NCI-H2171 treated with DMSO at 0.1 percent for 48 hours (cell line): ENCODE results near the gene KRI1.
A peak's percentile ranks its signal among the peaks of the same experiment; 100 is the strongest.
"Not testable (repeated sequence)": the region's sequence is repeated elsewhere in the genome, so short reads cannot be mapped to it uniquely, and the experiment has no call there.

Experiments used
- DNase-seq: peaks from one replicate; lab custom pipeline; 2025; lab: John Stamatoyannopoulos, UW

The KRI1 gene

DNA sequence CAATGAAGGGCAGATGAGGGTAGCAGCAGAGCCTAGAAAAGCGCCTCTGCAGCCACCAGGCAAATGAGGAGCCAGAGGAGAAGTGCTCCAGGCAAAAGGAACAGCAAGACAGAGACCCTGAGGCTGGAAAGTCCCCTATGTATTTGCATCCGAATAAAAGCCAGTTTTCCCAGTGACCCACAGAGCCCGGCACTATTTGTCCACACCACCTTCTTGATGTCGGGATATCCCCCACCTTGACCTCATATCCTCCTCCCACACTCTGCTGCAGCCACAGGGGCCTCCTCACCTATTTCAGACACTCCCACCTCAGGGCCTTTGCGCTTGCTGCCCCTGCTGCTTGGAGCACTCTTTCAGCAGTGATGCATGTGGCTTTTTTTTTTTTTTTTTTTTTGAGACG is 15.5 kb downstream of the KRI1 start:
- no peak for DNase-seq

DNA sequence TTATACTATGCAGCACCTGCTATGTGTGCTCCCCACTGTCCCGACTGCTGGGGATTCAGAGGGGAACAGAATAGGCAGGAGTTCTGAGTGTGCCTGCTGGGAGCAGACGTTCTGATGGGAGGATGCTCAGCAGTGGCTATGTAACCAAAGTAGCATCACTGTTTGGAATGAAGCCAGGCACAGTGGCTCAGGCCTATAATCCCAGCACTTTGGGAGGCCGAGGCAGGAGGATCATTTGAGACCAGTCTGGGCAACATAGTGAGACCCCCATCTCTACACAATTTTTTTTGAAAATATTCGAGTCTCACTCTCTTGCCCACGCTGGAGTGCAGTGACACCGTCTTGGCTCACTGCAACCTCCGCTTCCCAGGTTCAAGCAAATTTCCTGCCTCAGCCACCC is 16.1 kb downstream of the KRI1 start:
- DNase-seq = no peak

DNA sequence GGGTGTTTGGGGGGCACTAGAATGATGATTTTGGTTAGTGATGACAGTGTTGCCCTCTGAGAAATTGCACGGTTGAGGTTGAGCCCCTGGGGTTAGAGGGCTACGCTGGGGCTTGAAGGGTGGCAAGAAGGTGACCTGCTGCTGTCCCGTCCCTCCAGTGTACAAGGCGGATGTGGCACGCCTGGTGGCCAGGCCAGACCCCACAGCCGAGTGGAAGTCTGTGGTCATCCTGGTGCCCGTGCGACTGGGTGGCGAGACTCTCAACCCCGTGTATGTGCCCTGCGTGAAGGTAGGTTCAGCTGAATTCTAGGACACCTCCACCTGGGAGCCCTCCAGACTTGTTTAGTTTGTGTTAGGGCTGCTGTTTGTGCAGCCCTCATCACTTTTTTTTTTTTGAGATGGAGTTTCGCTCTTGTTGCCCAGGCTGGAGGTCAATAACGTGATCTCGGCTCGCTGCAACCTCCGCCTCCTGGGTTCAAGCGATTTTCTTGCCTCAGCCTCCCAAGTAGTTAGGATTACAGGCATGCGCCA is 17.0 kb downstream of the KRI1 start:
- DNase-seq = no peak

DNA sequence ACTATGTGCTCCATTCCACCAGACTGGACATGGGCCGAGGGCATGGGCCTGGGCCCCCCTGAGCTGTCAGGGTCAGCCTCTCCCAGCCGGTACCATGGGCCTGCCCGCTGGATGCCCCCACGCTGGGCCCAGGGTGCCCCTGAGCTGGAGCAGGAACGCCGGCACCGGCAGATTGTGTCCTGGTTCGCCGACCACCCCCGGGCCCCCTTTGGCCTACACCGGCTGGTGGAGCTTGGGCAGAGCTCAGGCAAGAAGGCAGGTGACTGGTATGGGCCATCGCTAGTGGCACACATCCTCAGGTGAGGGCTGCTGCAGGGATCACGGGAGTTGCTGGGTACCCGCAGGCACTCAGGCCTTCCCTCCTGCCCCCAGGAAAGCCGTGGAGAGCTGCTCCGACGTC is 19.0 kb downstream of the KRI1 start:
- no peak for DNase-seq

DNA sequence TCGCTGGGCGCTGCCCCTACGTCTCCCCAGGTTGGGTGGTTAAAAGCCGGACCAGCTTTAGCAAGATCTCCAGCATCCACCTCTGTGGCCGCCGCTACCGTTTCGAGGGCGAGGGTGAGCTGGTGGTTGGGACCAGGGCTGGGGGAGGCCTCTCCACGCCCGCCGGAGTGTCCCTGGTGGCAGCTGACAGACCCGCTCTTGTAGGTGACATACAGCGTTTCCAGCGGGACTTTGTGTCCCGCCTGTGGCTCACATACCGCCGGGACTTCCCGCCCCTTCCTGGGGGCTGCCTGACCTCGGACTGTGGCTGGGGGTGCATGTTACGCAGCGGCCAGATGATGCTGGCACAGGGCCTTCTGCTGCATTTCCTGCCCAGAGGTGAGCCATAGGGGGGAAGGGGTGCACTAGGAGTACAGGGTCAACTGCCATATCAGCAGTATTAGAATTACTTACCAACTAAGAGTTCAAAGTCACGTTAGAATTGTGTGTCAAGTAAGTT is 21.0 kb downstream of the KRI1 start:
- no peak for DNase-seq

DNA sequence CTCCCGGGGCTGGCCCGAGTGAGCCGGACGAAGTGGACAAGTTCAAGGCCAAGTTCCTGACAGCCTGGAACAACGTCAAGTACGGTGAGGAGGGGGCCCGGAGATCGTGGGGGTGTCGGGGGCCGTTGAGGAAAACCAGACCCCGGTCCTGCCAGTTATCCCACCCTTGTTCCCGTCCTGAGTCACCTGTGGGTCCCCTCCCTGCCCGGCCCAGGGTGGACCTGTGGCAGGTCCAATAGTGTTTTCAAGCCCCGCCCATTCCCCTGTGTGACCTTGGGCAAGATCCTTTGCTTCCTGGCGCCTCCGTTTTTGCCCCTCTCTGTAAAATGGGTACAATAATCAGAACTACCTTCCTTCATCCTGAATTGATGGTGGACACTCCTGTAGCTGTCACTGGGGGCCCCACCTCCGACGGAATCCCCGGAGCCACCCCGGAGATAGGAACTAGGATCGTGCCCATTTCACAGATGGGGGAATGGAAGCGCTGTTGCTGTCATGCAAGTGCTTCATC is 21.5 kb downstream of the KRI1 start:
- DNase-seq = no peak

DNA sequence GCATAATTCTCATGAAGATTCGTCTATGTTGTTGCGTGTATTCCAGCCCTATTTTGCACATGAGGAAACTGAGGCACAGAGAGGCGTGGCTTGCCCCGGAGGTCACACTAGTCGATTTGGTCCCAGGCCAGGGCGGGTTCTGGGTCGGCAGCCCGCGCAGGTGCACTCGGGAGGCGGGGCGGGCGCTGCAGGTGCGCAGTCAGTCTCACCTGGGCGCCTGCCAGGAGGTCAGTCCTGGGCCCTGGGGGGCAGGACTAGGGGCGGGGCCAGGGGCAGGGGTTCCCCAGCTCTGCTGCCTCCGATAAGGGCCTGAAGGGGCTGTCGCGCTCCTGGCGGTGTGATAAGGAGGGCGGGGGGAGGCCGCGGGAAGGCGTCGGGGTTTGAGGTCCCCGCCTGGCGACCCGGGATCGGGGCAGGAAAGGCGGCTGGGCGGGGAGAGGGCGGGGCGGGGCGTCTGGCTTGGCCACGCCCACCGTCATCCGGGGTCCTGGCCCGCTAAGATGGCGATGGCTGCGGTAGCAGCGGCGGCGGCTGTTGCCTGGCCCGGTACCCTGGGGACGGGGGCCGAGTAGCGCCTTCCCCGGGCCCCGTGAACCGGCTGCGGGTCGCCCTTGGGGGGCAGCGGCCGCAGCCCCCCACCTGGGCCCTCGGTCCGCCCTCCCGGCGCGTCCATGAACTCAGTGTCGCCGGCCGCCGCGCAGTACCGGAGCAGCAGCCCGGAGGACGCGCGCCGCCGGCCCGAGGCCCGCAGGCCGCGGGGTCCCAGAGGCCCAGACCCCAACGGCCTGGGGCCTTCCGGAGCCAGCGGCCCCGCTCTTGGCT is 22.2 kb downstream of the KRI1 start, which contains the start of gene ATG4D:
Gene ATG4D (plus strand): TSS at position 485 of the 822 bp plus-strand sequence. CDS start 187 bp downstream, at position 672.
- DNase-seq = peak; percentile 92

DNA sequence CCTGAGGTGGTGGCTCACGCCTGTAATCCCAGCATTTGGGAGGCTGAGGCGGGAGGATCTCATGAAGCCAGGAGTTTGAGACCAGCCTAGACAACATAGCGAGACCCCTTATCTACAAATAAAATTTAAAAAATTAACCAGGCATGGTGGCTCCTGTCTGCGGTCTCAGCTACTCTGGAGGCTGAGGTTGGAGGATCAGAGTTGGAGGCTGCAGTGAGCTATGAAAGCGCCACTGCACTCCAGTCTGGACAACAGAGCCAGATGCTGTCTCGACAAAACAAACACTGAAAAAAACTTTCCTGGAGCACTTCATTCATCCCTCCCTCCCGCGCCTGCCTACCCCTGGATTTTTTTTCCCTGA is 22.8 kb downstream of the KRI1 start:
- peak; percentile 92 for DNase-seq

DNA sequence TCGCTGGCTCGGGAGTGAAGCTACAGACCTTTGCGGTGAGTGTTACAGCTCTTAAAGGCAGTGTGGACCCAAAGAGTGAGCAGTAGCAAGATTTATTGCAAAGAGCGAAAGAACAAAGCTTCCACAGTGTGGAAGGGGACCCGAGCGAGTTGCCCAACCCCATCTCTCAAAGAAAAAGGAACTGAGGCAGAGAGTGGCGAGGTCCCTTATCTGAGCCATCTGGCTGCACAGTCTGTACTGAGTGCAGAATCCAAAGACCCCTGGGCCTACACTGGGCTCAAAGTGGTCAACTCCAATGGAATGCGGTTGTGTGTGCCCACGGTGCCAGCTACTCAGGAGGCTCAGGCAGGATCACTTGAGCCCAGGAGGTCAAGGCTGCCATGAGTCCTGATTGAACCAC is 26.8 kb downstream of the KRI1 start:
- DNase-seq = not testable (repeated sequence)

DNA sequence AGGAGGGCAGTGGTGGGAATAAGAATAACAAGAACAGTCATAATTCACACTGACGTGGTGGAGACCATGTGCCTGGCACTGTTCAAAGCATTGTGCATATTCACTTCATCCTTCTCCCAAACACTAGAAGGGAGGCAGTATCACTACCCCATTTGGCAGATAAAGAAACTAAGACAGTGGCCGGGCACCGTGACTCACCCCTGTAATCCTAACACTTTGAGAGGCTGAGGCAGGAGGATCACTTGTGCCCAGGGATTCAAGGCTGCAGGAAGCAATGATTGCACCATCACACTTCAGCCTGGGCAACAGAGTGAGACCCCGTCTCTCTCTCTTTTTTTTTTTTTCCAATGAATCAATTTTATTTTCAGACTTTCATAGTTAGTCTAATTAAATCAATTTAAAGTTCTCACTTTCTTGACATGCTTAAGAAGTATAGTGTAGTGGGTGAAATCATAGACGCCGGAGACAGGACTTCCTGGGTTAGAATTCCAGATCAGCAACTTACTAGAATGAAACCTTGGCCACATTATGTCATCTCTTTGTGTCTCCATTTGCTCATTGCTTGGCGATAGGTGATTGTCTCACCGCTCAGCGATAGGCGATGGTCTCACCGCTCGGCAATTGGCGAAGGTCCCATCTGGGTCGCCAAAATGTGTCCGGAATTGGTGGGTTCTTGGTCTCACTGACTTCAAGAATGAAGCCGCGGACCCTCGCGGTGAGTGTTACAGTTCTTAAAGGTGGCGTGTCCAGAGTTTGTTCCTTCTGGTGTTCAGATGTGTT is 27.4 kb downstream of the KRI1 start:
- no peak for DNase-seq

DNA sequence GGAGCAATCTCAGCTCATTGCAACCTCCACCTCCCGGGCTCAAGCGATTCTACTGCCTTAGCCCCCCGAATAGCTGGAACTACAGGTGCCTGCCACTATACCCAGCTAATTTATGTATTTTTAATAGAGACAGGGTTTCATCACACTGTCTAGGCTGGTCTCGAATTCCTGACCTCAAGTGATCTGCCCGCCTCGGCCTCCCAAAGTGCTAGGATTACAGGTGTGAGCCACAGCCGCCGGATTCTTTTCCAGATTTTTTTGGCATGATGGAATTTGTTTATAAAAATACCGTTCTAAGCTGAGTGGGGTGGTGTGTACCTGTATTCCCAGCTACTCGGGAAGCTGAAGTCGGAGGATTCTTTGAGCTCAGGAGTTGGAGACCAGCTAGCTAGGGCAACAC is 28.1 kb downstream of the KRI1 start:
- no peak for DNase-seq

DNA sequence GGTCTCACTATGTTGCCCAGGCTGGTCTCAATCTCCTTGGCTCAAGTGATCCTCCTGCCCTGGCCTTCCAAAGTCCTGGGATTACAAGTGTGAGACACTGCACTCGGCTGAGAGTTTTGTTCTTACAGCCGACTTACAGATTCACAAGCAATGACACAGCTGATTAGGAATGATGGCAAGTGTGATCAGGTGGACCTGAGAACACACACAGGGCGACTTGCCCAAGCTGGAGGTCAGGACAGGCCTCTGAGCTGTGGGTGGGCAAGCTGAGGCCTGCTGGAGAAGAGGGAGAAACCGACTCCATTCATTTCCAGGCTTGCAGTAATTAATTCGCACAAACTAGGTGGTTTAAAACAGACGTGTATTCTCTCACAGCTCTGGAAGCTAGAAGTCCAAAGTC is 30.2 kb downstream of the KRI1 start:
- no peak for DNase-seq

DNA sequence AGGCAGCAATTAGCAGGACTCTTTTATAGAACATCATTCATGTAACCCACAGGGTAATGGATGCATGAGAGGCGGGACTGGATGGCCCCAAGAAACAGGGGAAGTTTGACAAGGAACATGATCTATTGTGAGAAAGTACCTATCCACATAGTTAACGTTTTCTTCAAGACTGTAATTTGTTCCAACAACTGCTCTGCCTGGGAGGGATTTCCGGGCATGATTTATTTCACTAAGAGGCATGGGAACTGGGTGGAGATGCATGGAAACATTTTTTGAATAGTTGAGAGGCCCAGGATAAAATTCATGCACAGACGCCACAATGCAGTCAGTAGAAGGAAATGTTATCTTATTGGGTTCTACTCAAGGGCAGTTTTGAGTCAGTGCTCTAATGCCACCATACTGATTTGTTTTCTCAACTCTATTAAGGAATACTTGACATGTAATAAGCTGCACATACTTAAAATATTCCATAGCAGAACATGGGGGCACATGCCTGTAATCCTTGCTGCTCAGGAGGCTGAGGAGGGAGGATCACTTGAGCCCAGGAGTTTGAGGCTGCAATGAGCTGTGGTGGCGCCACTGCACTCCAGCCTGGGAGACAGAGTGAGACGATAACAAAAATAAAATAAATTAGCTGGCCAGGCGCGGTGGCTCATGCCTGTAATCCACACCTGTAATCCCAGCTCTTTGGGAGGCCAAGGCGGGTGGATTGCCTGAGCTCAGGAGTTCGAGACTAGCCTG is 32.0 kb downstream of the KRI1 start:
- DNase-seq = no peak

DNA sequence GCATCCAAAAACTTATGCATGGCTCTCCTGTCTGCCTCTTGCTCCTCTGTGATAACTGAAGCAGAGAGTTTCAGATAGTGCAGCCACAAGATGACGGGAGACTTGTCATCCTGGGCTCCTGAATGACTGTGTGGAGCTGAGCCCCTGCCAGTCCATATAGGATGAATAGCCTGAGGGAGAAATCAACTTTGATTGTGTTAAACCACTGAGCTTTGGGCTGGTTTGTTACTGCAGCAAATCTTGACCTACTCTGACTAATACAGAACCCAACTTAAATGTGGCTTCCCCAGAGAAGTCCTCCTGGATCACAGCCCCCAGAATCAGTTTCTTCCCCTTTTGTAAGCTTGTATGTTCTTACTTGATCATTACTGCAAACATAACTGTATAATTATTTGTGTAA is 33.4 kb downstream of the KRI1 start:
- no peak for DNase-seq

DNA sequence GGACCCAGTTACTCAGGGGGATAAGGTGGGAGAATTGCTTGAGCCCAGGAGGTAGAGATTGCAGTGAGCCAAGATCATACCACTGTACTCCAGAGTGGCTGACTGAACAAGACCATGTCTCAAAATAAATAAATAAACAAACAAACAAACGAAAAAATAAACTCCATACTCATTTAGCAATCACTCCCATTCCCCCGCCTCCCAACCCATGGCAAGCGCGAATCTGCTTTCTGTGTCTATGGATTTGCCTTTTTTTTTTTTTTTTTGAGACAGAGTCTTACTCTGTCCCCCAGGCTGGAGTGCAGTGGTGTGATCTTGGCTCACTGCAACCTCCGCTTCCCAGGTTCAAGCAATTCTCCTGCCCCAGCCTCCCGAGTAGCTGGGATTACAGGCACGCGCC is 38.9 kb downstream of the KRI1 start:
- not testable (repeated sequence) for DNase-seq

DNA sequence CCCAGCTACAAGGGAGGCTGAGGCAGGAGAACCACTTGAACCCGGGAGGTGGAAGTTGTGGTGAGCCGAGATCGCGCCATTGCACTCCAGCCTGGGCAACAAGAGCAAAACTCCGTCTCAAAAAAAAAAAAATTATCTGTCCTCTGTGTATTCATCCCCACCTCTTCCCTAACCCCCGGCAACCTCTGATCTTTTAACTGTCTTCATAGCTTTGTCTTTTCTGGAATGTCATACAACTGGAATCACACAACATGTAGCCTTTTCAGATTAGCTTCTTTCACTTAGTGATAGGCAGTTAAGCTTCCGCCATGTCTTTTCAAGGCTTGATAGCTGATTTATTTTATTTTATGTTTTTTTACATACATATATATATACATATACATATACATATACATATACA is 40.2 kb downstream of the KRI1 start:
- DNase-seq = no peak

DNA sequence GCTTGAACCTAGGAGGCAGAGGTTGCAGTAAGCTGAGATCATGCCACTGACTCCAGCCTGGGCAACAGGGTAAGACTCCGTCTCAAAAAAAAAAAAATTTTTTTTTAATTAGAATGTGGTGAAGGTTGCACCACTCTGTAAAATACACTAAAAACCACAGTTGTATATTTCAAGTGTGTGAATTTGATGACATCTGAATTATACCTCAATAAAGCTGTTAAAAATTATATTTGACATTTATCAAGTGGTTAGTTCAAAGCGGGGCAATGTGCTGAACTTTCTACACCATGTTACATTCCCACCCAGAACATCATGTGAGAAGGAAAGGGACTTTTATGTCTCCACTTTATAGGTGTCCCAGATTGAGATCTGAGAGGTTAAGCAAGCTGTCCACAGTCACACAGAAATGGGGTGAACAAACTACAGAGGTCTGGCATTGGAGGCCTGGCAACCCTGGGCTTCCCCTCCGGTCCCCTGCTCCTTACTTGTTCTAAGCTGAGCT is 42.6 kb downstream of the KRI1 start:
- DNase-seq = no peak

DNA sequence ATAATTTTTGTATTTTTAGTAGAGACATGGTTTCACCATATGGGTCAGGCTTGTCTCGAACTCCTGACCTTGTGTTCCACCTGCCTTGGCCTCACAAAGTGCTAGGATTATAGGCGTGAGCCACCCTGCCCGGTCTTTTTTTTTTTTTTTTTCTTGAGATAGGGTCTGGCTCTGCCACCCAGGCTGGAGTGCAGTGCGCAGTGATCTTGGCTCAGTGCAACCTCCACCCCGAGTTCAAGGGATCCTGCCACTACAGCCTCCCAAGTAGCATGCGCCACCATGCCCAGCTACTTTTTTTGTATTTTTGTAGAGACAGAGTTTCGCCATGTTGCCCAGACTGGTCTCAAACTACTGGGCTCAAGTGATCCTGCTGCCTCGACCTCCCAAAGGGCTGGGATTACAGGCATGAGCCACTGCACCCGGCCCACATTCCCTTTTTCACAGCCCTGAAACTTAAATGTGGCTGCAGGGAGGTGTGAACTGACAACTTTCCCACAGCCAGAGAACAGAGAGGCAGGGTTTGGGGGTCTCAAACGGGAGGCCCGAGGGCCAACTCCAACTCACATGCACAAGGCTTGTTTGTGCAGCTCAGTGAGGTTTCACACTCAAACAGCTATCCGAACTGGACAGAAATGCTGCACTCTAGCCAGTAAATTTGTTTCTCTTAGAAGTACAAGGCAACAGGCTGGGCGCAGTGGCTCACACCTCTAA is 44.2 kb downstream of the KRI1 start:
- no peak for DNase-seq

DNA sequence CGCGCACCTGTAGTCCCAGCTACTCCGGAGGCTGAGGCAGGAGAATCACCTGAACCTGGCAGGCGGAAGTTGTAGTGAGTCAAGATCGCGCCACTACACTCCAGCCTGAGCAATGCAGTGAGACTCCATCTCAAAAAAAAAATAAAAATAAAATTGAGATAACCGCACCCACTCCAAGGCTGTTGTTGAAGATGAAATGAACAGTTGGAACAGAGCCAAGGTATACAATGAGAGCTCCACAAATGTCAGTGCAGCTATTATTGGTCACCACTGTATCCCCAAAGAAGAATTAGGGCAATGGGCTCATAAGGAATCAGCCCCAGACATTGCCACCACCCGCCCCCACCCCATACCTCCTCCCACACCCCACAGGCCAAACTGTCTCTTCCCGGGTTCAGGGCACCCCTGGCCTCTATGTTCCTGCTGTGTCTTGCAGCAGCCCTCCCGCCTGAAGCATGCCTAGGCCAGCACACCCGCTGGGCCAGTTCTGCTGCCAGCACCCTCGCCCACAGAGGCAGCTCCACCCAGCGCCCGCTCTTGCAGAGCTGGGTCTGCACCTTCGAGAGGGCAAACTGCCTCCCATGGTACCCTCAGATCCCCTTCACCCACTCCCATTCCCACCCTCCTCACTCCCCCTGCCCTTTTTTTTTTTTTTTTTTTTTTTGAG is 45.0 kb downstream of the KRI1 start:
- DNase-seq = peak; percentile 36

DNA sequence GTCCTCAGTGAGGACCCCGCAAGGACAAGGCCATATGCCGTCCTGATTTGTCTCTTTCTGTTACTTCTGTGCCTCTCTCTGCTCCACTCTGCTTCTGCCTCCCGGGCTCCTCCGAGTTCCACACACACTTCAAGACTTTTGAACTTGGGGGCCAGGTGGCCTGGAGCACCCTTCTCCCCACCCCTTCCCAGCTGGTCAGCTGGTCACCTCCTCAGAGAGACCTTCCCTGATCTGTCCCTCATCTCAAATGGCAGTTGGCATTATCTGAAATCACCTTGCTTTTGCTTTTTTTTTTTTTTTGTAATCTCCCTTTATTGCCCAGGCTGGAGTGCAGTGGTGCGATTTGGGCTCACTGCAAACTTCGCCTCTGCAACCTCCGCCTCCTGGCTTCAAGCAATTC is 46.4 kb downstream of the KRI1 start:
- DNase-seq = no peak
